Fibroblast of skin of left biceps (primary cell): Measurements from ENCODE around the gene CUEDC2.

Experiments used
- DNase-seq, 2 experiments: peaks; one replicate each; pipeline ENCODE4 v3.0.0-alpha.2; 2013; ENCODE audit warnings: low read depth in 2 of 2

Gene CUEDC2

DNA sequence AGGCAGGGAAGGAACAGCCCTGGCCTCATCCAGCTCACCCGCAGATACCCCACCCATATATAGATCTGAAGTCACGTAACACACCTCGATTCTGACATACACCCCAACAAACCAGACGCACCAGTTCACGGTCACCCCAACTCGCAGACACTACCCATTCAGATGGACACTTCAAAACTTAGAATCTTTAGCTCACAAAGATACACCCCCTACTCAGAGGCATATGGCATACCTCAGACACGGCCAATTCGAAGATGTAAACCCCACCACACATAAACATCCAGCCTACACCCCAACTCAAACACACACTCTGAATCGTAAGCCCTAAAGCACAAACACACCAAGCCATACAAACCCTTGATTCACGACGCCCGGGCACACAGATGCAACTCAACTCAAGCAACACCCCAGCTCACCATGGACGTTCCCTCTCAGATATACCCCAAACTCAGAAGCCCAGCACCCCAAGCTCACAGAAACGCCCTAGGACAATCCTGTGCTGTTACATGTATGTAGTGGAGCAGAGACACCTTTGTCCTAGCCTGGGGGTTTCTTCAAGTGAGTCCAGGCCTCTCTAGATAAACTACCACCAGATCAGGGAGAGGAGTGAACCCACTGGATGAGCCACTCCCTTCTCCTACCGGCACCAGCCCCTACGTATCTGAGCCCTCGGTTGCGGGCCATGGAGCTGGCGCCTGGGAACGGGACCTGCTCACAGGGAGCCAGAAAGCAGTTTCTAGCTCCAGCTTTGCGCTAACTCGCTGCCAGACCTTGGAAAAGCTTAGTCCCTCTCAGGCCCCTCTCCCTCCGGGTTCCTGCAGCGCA, 22.6 kb downstream of the CUEDC2 start:
- no peak for DNase-seq

DNA sequence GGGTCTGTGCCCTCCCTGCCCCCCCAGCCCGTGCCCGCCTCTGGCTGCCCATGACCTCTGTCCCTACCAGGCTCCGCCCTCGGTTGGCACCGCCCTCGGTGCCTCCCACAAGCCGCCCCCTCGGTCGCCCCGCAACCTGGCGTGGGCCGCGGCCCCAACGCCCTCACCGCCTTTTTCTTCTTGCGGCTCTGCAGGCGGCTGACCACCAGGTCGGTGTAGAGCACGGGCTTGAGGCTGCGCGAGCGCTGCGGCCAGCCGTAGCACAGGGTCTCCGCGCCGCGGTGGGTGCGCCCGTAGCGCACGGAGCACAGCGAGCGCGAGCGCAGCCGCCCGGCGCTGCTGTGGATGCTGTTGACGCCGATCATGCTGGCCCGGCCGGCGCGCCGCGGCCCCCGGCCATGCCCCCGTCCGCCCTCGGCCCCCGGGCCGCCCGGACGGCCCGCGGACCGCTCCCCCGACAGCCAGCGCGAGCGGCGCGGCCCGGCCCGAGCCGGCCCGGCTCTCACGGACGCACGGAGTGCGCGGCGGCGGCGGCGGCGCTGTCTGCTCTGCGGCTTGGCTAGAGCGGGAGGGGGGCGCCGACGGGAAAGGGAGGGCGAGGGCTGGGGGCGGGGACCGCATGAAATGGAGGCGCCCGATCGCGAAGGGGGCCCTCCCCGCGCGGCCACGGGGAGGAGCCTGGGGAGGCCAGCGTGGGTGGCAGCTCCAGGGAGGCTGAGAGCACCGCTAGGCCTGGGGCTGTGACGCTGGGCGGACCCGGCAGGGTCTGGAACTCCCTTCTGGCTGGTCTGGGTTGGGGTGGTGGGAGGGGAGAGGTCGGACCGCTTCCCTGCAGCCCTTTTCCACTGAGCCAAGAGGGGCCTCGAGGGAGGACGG, 23.4 kb downstream of the CUEDC2 start:
- peak in 1 of 2 experiments; percentile 32 for DNase-seq

- no peak for DNase-seq
These were observed 24.1 kb downstream of the CUEDC2 start for GRCh38 chr10:102408131-102408727.

- DNase-seq: no peak
These were observed 24.8 kb downstream of the CUEDC2 start for GRCh38 chr10:102407425-102408130.

DNA sequence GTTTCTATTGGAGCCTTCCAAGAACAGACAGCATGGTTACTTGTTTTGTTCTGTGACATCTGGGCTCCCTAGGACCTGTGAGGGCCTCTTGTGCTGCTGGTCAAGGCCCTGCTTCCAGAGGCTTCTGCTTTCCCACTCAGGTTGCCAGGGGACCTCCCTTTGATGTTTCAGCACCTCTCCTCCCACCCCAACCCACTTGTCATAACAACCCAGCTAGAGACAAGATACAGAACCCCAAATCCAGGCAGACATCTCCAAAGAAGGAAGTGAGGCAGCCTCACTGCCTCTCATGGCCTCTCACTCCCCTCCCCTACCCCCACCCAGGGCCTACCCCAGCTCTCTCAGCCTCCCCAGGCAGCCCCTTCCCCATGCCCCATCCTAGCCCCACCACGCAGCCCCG, 25.6 kb downstream of the CUEDC2 start:
- DNase-seq: no peak

- DNase-seq: no peak
These were observed 26.7 kb downstream of the CUEDC2 start for GRCh38 chr10:102405632-102406031.

GRCh38 chr10:102405108-102405571, 27.2 kb downstream of the CUEDC2 start:
- DNase-seq: no peak

GRCh38 chr10:102404361-102405107, 27.8 kb downstream of the CUEDC2 start:
- DNase-seq: no peak

- no peak for DNase-seq
These were observed 29.3 kb downstream of the CUEDC2 start for GRCh38 chr10:102403115-102403514.

DNA sequence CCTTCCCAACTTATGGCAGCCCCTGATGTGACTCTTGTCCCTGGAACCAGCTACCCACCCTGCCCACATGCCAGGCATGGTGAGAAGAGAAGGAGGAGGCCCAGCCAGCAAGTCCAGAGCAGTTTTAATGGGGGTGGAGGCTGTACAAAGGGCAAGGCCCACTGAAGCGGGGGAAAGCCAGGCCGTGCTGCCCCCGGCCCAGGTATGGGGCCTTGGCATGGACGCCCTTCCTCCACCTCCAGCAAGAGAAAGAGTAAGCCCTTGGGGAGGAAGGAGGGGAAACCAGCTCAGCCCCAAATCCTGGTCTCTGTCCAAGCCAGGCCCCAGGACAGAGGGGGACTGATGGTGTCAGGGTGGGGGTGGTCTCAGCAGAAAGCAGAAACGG, 29.9 kb downstream of the CUEDC2 start:
- no peak for DNase-seq

- DNase-seq: no peak
These were observed 30.5 kb downstream of the CUEDC2 start for GRCh38 chr10:102401735-102402511.

DNA sequence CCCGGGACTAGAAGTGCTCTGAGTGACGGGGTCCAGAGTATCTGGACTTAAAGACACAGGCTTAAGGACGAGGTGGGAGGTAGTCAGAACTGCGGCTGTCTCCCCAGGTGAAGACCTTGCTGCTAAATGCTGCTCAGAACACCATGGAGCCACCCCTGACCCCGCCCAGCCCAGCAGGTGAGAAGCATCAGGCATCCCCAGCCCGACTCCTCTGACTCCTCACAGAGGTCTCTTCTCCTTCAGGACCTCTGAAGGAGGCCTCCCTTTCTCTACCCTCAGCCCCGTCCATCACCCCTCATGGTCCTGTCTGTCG, 31.1 kb downstream of the CUEDC2 start:
- DNase-seq: no peak

DNA sequence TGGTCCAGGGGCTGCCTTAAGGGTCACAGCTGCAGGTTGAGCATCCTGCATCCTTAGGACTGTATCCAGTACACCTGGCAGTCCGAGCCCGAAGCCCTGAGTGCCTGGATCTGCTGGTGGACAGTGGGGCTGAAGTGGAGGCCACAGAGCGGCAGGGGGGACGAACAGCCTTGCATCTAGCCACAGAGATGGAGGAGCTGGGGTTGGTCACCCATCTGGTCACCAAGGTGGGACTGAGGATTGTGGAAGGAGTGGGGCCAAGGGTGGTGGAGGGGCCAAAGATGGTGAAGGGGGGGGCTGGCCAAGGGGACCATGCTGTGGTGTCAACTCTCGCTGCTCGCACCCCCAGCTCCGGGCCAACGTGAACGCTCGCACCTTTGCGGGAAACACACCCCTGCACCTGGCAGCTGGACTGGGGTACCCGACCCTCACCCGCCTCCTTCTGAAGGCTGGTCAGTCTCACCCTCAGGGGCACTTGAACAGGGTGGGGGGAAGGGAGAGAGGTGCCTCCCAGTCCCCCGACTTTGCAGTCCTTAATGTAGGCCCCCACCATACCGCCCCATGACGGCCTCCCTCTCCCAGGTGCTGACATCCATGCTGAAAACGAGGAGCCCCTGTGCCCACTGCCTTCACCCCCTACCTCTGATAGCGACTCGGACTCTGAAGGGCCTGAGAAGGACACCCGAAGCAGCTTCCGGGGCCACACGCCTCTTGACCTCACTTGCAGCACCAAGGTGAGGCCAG, 31.6 kb downstream of the CUEDC2 start:
- DNase-seq: no peak

DNA sequence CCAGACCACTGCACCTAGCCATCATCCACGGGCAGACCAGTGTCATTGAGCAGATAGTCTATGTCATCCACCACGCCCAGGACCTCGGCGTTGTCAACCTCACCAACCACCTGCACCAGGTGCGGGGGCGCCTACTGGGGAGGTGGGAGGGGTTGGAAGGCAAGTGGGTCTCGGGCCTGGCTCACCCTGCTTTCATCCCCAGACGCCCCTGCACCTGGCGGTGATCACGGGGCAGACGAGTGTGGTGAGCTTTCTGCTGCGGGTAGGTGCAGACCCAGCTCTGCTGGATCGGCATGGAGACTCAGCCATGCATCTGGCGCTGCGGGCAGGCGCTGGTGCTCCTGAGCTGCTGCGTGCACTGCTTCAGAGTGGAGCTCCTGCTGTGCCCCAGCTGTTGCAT, 32.3 kb downstream of the CUEDC2 start:
- no peak for DNase-seq

DNA sequence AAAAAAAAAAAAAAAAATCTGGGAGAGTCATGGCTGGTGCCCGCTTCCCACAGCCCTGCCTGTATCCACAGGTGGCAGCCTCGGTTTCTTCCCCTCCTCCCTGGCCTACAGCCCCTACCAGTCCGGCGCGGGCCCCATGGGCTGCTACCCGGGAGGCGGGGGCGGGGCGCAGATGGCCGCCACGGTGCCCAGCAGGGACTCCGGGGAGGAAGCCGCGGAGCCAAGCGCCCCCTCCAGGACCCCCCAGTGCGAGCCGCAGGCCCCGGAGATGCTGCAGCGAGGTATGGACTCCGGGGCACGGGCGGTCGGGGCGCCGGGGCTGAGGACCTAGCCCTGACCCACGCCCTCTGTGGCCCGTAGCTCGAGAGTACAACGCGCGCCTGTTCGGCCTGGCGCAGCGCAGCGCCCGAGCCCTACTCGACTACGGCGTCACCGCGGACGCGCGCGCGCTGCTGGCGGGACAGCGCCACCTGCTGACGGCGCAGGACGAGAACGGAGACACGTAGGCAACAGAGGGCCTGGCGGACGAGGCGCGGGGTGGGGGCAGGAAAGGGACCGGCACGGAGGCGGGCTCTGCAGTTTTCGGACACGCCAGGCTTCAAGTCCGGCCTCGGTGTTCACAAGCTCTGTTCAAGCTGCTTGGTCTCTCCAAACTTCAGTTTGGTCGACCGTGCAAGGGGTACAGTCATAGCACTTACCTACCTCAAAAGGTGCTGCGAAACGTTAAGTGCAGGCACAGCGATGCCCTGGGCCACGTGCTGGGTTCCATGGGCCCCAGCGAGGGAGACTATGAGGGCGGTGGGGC, 33.0 kb downstream of the CUEDC2 start:
- DNase-seq: peak; percentile 37 to 60

DNA sequence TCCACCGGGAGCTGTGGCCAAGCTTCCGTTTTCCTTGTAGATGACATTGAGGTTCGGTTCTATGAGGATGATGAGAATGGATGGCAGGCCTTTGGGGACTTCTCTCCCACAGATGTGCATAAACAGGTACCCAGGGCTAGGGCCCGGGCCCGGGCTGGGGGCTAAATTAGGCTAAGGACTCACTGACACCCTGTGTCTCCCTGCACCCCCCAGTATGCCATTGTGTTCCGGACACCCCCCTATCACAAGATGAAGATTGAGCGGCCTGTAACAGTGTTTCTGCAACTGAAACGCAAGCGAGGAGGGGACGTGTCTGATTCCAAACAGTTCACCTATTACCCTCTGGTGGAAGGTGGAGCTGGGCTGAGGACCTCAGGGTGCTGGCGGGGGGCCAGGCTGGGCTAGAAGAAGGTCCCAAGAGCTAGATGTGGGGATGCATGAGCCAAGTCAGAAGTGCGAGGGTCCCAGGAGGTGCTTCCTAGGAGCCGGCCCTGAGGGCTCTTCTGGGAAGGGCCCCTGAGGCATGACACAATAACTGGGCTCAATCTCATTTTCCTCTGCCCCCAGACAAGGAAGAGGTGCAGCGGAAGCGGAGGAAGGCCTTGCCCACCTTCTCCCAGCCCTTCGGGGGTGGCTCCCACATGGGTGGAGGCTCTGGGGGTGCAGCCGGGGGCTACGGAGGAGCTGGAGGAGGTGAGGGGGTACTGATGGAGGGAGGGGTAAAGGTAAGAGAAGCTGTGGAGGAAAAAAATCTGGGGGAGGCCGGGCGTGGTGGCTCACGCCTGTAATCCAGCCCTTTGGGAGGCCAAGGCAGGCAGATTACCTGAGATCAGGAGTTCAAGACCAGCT, 34.0 kb downstream of the CUEDC2 start:
- DNase-seq: no peak

DNA sequence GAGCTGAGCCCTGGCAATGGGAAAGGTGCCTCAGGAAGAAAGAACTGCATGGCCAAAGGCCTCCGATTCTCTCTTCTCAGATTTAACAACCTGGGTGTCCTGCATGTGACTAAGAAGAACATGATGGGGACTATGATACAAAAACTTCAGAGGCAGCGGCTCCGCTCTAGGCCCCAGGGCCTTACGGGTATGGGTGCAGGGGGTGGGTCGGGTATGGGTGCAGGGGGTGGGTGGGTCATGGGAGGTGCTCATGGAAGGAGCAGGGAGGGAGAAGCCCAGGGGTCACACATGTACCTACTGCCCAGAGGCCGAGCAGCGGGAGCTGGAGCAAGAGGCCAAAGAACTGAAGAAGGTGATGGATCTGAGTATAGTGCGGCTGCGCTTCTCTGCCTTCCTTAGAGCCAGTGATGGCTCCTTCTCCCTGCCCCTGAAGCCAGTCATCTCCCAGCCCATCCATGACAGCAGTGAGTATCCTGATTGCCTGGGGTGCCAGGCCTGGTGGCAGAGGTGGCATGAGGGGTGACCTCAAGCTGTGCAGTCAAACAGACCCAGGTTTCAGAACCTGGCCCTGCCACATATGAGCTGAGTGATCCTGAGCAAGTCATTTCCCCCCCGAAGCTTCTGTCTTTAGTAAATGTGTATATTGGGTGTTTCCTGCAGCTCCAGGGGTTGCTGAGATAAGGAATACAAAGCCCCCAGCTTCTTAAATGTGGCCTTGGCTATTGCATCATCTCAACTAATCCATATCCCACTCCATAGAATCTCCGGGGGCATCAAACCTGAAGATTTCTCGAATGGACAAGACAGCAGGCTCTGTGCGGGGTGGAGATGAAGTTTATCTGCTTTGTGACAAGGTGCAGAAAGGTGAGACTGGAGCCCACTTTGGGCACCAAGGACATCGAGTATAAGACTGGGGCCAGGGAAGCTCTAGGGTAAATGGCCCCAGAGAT, 34.9 kb downstream of the CUEDC2 start:
- no peak for DNase-seq
